ENCODE measurements around the gene OR5AU1.

DNA sequence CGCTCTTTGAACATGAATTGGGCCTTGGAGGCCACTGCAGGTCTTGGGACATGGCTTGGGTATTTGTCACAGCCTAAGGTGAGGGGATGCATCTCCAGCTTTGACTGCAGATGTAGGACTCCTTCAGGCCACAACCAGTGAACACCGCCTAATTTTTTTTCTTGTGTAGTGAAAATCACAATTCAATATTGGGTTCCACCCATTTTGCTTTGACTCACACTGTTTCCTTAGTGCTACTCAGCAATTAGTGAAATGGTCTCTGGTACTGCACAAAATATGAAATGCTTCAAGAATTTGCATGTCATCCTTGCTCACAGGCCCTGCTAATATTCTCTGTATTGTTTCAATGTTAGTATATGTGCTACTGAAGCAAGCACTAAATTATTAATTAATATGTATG lies 42.5 kb downstream of the OR5AU1 start:
- no peak for TF ChIP-seq EZH2phosphoT487 (IDR thresholded peaks at IDR 0.05; ENCODE audit: borderline replicate concordance, low read length)
- TF ChIP-seq, protein P1, sequence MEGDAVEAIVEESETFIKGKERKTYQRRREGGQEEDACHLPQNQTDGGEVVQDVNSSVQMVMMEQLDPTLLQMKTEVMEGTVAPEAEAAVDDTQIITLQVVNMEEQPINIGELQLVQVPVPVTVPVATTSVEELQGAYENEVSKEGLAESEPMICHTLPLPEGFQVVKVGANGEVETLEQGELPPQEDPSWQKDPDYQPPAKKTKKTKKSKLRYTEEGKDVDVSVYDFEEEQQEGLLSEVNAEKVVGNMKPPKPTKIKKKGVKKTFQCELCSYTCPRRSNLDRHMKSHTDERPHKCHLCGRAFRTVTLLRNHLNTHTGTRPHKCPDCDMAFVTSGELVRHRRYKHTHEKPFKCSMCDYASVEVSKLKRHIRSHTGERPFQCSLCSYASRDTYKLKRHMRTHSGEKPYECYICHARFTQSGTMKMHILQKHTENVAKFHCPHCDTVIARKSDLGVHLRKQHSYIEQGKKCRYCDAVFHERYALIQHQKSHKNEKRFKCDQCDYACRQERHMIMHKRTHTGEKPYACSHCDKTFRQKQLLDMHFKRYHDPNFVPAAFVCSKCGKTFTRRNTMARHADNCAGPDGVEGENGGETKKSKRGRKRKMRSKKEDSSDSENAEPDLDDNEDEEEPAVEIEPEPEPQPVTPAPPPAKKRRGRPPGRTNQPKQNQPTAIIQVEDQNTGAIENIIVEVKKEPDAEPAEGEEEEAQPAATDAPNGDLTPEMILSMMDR (conservative IDR thresholded peaks at IDR 0.05; ENCODE audit: low read depth, low read length) = no peak

Data from PC-3 (cell line).